DND-41 (cell line): ENCODE data around the gene CCL17.

Source experiments
- ATAC-seq: fragments of 200-7000 bp; cut with Tn5 transposase; 3 replicates; pipeline ENCODE4 v1.9.1; 2021; ENCODE audit warnings: low read depth; ENCODE audit not compliant: insufficient read depth
- DNase-seq: peaks from one replicate; pipeline ENCODE4 v3.0.0-alpha.2; 2020
- H2AFZ ChIP-seq: 2 replicates; pipeline ENCODE4 v1.6.0; 2012; ENCODE audit warnings: low read depth, low read length
- H3K27ac ChIP-seq: 2 replicates; pipeline ENCODE4 v1.5.1; 2012; ENCODE audit warnings: low read length, inconsistent platforms
- H3K27me3 ChIP-seq: fragments of 200-600 bp; sonication (generic); 2 replicates; pipeline ENCODE4 v1.6.0; 2012; ENCODE audit warnings: low read length, mild to moderate bottlenecking, inconsistent platforms; ENCODE audit not compliant: insufficient read depth, poor library complexity
- H3K36me3 ChIP-seq: 2 replicates; pipeline ENCODE4 v1.5.1; 2012; ENCODE audit warnings: low read length, inconsistent platforms; ENCODE audit not compliant: insufficient read depth
- H3K4me1 ChIP-seq: 2 replicates; pipeline ENCODE4 v1.5.1; 2012; ENCODE audit warnings: mild to moderate bottlenecking, low read length; ENCODE audit not compliant: insufficient read depth
- H3K4me2 ChIP-seq: 2 replicates; pipeline ENCODE4 v1.6.0; 2012; ENCODE audit warnings: mild to moderate bottlenecking, moderate library complexity, low read length, inconsistent platforms; ENCODE audit not compliant: insufficient read depth
- H3K4me3 ChIP-seq, 2 experiments: fragments of 200-600 bp in 1 of 2; shearing (Covaris generic) in 1 of 2; 2 replicates each; pipeline ENCODE4 v1.5.1; 2012 to 2016; ENCODE audit warnings: inconsistent platforms in 2 of 2, low read length in 2 of 2, mild to moderate bottlenecking in 2 of 2, low read depth in 1 of 2, moderate library complexity in 1 of 2
- H3K79me2 ChIP-seq: 2 replicates; pipeline ENCODE4 v1.6.0; 2012; ENCODE audit warnings: low read length, inconsistent platforms; ENCODE audit not compliant: insufficient read depth
- H3K9ac ChIP-seq: 2 replicates; pipeline ENCODE4 v1.6.0; 2012; ENCODE audit warnings: low read depth, mild to moderate bottlenecking, inconsistent platforms, low read length, moderate library complexity
- H3K9me3 ChIP-seq: 2 replicates; pipeline ENCODE4 v1.5.1; 2012; ENCODE audit warnings: low read length, moderate library complexity, mild to moderate bottlenecking, inconsistent platforms; ENCODE audit not compliant: insufficient read depth, severe bottlenecking
- H4K20me1 ChIP-seq: 2 replicates; pipeline ENCODE4 v1.6.0; 2012; ENCODE audit warnings: low read length; ENCODE audit not compliant: insufficient read depth
- EZH2 ChIP-seq: IDR thresholded peaks from 3 replicates; pipeline ENCODE4 v1.6.1; 2012; ENCODE audit warnings: borderline replicate concordance, low read depth, mild to moderate bottlenecking, moderate library complexity, low read length, inconsistent platforms; ENCODE audit not compliant: severe bottlenecking
- TF ChIP-seq, protein P1 (sequence below): IDR thresholded peaks from 2 replicates; pipeline ENCODE4 v1.5.1; 2012; ENCODE audit warnings: borderline replicate concordance, low read length, moderate library complexity, mild to moderate bottlenecking; ENCODE audit not compliant: poor library complexity, severe bottlenecking; ENCODE audit errors: extremely low read depth

Gene CCL17

DNA sequence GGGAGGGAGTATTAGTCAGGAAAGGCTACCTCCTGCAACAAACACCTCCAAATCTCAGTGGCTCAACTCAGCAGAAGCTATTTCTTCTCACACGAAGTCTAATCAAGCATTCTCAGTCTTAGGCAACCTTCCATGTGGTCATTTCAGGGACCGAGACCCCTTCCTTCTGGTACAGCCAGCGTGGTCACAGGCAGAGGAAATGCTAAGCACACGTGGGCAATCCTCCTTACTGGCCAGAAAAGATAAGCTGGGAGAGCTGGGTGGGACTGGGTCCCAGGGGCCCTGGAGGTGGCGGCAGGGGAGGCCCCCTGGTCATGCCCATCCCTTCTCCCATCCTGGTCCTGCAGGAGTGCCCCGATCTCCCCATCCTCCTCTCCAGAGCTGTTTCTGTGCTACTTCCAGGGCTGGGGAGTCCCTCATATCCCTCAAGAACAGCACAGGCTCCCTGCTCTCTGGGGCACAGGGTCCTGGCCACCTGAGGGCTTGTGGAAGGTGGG, 38.0 kb upstream of the CCL17 start:
- Histone ChIP-seq H3K4me2 (no peak overlapping the region), H3K79me2 (no peaks in the 10 kb centered on the region), H3K9me3 (no peaks in the 10 kb centered on the region), H4K20me1 (no peaks in the 10 kb centered on the region), H3K4me1 (no peaks in the 10 kb centered on the region), H3K9ac (no peak overlapping the region), H3K36me3 (no peaks in the 10 kb centered on the region), H3K4me3 (no peak overlapping the region), H3K27me3 (peaks cover 7% of the 10 kb centered on the region), H2AFZ (no peak overlapping the region), H3K27ac (no peak overlapping the region)
- DNase-seq = no peak
- no peak for TF ChIP-seq EZH2
- TF ChIP-seq, protein P1, sequence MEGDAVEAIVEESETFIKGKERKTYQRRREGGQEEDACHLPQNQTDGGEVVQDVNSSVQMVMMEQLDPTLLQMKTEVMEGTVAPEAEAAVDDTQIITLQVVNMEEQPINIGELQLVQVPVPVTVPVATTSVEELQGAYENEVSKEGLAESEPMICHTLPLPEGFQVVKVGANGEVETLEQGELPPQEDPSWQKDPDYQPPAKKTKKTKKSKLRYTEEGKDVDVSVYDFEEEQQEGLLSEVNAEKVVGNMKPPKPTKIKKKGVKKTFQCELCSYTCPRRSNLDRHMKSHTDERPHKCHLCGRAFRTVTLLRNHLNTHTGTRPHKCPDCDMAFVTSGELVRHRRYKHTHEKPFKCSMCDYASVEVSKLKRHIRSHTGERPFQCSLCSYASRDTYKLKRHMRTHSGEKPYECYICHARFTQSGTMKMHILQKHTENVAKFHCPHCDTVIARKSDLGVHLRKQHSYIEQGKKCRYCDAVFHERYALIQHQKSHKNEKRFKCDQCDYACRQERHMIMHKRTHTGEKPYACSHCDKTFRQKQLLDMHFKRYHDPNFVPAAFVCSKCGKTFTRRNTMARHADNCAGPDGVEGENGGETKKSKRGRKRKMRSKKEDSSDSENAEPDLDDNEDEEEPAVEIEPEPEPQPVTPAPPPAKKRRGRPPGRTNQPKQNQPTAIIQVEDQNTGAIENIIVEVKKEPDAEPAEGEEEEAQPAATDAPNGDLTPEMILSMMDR = no peak
- ATAC-seq = no peak

- no peak overlapping the region for H3K27ac ChIP-seq
- no peaks in the 10 kb centered on the region for H3K79me2 ChIP-seq
- TF ChIP-seq, protein P1 = no peak
- no peak for TF ChIP-seq EZH2
- no peak overlapping the region for H3K4me2 ChIP-seq
- no peaks in the 10 kb centered on the region for H4K20me1 ChIP-seq
- H3K4me1 ChIP-seq = no peaks in the 10 kb centered on the region
- H3K9ac ChIP-seq = no peak overlapping the region
- ATAC-seq (no peak), DNase-seq (no peak)
- H3K4me3 ChIP-seq = no peak overlapping the region
- peaks cover 7% of the 10 kb centered on the region for H3K27me3 ChIP-seq
- H3K36me3 ChIP-seq = no peaks in the 10 kb centered on the region
- H2AFZ ChIP-seq = no peak overlapping the region
- no peaks in the 10 kb centered on the region for H3K9me3 ChIP-seq
Measured at GRCh38 chr16:57367116-57367752, 37.3 kb upstream of the CCL17 start.

GRCh38 chr16:57371494-57372371, 32.8 kb upstream of the CCL17 start:
- Histone ChIP-seq H3K4me3 (no peak overlapping the region), H3K27me3 (peaks cover 3% of the 10 kb centered on the region), H3K4me2 (no peak overlapping the region), H3K79me2 (no peaks in the 10 kb centered on the region), H3K4me1 (no peaks in the 10 kb centered on the region), H2AFZ (no peak overlapping the region), H3K9ac (no peak overlapping the region), H3K9me3 (no peaks in the 10 kb centered on the region), H3K36me3 (no peaks in the 10 kb centered on the region), H4K20me1 (no peaks in the 10 kb centered on the region), H3K27ac (no peak overlapping the region)
- TF ChIP-seq, protein P1 = no peak
- TF ChIP-seq EZH2 = no peak
- no peak for ATAC-seq
- no peak for DNase-seq
